ENCODE measurements around the gene CREB3. TPM values are rescaled to one million over a fixed set of nuclear protein-coding genes. Genes with fewer than 3 reads are reported as not detected.

Gene CREB3, protein sequence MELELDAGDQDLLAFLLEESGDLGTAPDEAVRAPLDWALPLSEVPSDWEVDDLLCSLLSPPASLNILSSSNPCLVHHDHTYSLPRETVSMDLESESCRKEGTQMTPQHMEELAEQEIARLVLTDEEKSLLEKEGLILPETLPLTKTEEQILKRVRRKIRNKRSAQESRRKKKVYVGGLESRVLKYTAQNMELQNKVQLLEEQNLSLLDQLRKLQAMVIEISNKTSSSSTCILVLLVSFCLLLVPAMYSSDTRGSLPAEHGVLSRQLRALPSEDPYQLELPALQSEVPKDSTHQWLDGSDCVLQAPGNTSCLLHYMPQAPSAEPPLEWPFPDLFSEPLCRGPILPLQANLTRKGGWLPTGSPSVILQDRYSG
- total RNA-seq (2022) (58.7 and 66.2 TPM in 2 replicates), Bru-seq, nascent RNA (percentile 75 among the genes with signal in this experiment), BruChase-seq, experiment 1, labeled RNA remaining after a 6-hour chase (percentile 89 among the genes with signal in this experiment), BruChase-seq, experiment 2, labeled RNA remaining after a 2-hour chase (percentile 79 among the genes with signal in this experiment)
- long read RNA-seq, transcript CREB3-201 (9 exons, 1,832 nt), result major isoform, 157 of 171 reads
- long read RNA-seq, partial matches to known transcripts, result 0 of 171 reads
- long read RNA-seq, other reads (novel, unspliced or antisense), result 13 of 171 reads

DNA sequence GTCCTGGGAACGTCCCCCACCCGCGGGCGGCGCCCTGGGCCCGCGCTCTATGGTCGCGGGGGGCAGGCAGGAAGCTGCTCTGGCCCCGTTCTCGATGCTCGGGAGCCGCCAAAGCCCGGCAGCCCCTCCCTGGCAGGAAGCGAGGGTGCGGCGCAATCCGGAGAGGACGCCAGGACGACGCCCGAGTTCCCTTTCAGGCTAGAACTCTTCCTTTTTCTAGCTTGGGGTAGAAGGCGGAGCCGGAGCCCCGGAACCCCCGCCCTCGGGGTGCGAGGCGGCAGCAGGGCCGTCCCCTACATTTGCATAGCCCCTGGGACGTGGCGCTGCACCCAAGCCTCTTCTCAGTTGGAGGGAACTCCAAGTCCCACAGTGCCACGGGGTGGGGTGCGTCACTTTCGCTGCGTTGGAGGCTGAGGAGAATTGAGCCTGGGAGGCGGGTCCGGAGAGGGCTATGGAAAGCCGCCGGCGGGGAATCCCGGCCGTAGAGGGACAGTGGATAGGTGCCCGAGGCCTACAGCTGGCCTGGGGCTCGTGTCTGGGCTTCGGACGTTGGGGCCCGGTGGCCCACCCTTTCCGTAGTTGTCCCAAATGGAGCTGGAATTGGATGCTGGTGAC is at the start of gene CREB3, which contains the start of gene TLN1:
Gene CREB3 (plus strand): TSS at position 482 of the 615 bp plus-strand sequence. CDS start 107 bp downstream, at position 589.
Gene TLN1 (minus strand): TSS at position 11 of the 615 bp plus-strand sequence. CDS start 6,501 bp downstream, outside the sequence.
- Mint-ChIP-seq H3K27ac (ENCODE audit: low read depth, unreplicated experiment) (no peak within 1 kb of the TSS), H3K4me3 (ENCODE audit: unreplicated experiment) (no peak within 1 kb of the TSS), H3K36me3 (ENCODE audit: insufficient read depth, unreplicated experiment) (peaks cover 37% of the 10 kb centered on the region), H3K4me1 (ENCODE audit: insufficient read depth, unreplicated experiment) (peaks cover 14% of the 10 kb centered on the region), H3K9me3 (ENCODE audit: unreplicated experiment) (no peaks in the 10 kb centered on the region), H3K27me3 (ENCODE audit: insufficient read depth, unreplicated experiment) (no peaks in the 10 kb centered on the region)
- ChIA-PET CTCF (interaction anchor here (0.5 to 10.3 kb wide), 12 partner anchors 9 to 85 kb away, joined by 3 to 150 read pairs (median 4); partner anchors contain the start of genes ARHGEF39, CCDC107, GBA2 and MSMP), POLR2A (interaction anchor here (0.6 to 15.0 kb wide), 32 partner anchors 10 to 620 kb away, joined by 3 to 284 read pairs (median 5); partner anchors contain the start of genes ARHGEF39, ATOSB, CCDC107 and CLTA)
- TF ChIP-seq, protein P1, sequence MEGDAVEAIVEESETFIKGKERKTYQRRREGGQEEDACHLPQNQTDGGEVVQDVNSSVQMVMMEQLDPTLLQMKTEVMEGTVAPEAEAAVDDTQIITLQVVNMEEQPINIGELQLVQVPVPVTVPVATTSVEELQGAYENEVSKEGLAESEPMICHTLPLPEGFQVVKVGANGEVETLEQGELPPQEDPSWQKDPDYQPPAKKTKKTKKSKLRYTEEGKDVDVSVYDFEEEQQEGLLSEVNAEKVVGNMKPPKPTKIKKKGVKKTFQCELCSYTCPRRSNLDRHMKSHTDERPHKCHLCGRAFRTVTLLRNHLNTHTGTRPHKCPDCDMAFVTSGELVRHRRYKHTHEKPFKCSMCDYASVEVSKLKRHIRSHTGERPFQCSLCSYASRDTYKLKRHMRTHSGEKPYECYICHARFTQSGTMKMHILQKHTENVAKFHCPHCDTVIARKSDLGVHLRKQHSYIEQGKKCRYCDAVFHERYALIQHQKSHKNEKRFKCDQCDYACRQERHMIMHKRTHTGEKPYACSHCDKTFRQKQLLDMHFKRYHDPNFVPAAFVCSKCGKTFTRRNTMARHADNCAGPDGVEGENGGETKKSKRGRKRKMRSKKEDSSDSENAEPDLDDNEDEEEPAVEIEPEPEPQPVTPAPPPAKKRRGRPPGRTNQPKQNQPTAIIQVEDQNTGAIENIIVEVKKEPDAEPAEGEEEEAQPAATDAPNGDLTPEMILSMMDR (IDR thresholded peaks at IDR 0.05; ENCODE audit: unreplicated experiment), result no peak
- no TSS peak for BruUV-seq (replicated peaks)
- peak; percentile 99 for DNase-seq (ENCODE audit: unreplicated experiment)
- intact Hi-C loops (cut with micrococcal nuclease), result loop anchor here (1.0 to 5.0 kb wide), 7 partner anchors 25 to 620 kb away; no protein-coding TSS in a partner anchor

GRCh38 chr9:35683323-35683722 is 49.1 kb upstream of the CREB3 start:
- TF ChIP-seq, protein P1 (IDR thresholded peaks at IDR 0.05; ENCODE audit: unreplicated experiment), result no peak
- no peak for DNase-seq (ENCODE audit: unreplicated experiment)
- Mint-ChIP-seq H3K4me3 (ENCODE audit: unreplicated experiment) (no peak overlapping the region), H3K36me3 (ENCODE audit: insufficient read depth, unreplicated experiment) (peaks cover 58% of the 10 kb centered on the region), H3K27ac (ENCODE audit: low read depth, unreplicated experiment) (no peak overlapping the region), H3K27me3 (ENCODE audit: insufficient read depth, unreplicated experiment) (no peaks in the 10 kb centered on the region), H3K9me3 (ENCODE audit: unreplicated experiment) (no peaks in the 10 kb centered on the region), H3K4me1 (ENCODE audit: insufficient read depth, unreplicated experiment) (peaks cover 22% of the 10 kb centered on the region)
- no TSS peak for BruUV-seq (replicated peaks)
- POLR2A ChIA-PET, result interaction anchor here (0.9 to 2.3 kb wide), 2 partner anchors 9 to 35 kb away, joined by 4 to 9 read pairs; partner anchors contain the start of gene CA9
- intact Hi-C loops (cut with micrococcal nuclease), result no loop called here
- CTCF ChIA-PET, result interaction anchor here (4.8 kb wide), 1 partner anchor 13 kb away, joined by 34 read pairs; no protein-coding TSS in a partner anchor

DNA sequence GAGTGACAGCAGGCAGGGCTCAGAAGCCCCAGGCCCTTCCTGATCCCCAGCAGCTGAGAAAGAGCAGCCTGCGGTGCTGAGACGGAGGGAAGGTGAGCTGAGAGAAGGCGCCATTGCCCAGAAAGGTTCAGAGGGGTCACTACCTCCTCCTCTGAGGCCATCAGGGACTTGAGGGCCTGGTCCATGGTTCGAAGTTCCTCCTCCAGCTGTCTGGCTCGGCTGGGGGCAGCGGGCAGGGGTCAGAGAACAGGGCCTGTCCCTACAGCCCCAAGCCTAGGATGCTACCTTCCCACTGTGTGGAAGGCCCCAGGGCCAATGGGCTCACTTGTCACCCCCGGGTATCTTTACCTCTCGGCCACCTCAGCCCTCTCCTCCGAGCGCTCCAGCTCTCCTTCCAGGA is 47.5 kb upstream of the CREB3 start:
- Mint-ChIP-seq H3K27me3 (ENCODE audit: insufficient read depth, unreplicated experiment) (no peaks in the 10 kb centered on the region), H3K4me1 (ENCODE audit: insufficient read depth, unreplicated experiment) (peaks cover 33% of the 10 kb centered on the region), H3K36me3 (ENCODE audit: insufficient read depth, unreplicated experiment) (peaks cover 55% of the 10 kb centered on the region), H3K4me3 (ENCODE audit: unreplicated experiment) (no peak overlapping the region), H3K27ac (ENCODE audit: low read depth, unreplicated experiment) (no peak overlapping the region), H3K9me3 (ENCODE audit: unreplicated experiment) (no peaks in the 10 kb centered on the region)
- TF ChIP-seq, protein P1 (IDR thresholded peaks at IDR 0.05; ENCODE audit: unreplicated experiment), result no peak
- BruUV-seq (replicated peaks), result no TSS peak
- POLR2A ChIA-PET, result interaction anchor here (0.9 to 2.3 kb wide), 3 partner anchors 11 to 605 kb away, joined by 3 to 9 read pairs (median 4); partner anchors contain the start of genes CA9 and FANCG
- CTCF ChIA-PET, result interaction anchor here (1.6 to 4.8 kb wide), 2 partner anchors 11 to 38 kb away, joined by 6 to 34 read pairs; no protein-coding TSS in a partner anchor
- no peak for DNase-seq (ENCODE audit: unreplicated experiment)
- intact Hi-C loops (cut with micrococcal nuclease), result no loop called here

Data from MCF 10A (cell line).